GM12891 (cell line): ENCODE data around the gene NRXN3.

Experiments used
- POLR2A ChIP-seq: IDR thresholded peaks from 2 replicates; pipeline ENCODE4 v1.6.1; 2011; ENCODE audit warnings: low read depth, low read length, control low read depth
- POLR2AphosphoS5 ChIP-seq: IDR thresholded peaks from 2 replicates; pipeline ENCODE4 v1.6.1; 2011; ENCODE audit warnings: low read depth, low read length, control low read depth
- SPI1 ChIP-seq: IDR thresholded peaks from 2 replicates; pipeline ENCODE4 v1.6.1; 2011; ENCODE audit warnings: low read depth, low read length, control low read depth
- TAF1 ChIP-seq: IDR thresholded peaks from 2 replicates; pipeline ENCODE4 v1.6.1; 2011; ENCODE audit warnings: low read depth, low read length, control low read depth

- TF ChIP-seq POLR2A (no peak), TAF1 (no peak), POLR2AphosphoS5 (no peak), SPI1 (no peak)
These were observed 583.9 kb downstream of the NRXN3 start for GRCh38 chr14:78754059-78754458.
